ENCODE measurements around the gene TMEM222.

- TF ChIP-seq CTCF (optimal IDR thresholded peaks at IDR 0.05 in 1 of 3, IDR thresholded peaks at IDR 0.05 in 1 of 3, conservative IDR thresholded peaks at IDR 0.05 in 1 of 3; ENCODE audit: extremely low read depth in 1 of 3, insufficient read depth in 2 of 3, low read length in 3 of 3): no peak
- no peak for TF ChIP-seq EZH2 (IDR thresholded peaks at IDR 0.05; ENCODE audit: low read length)
These were observed 31.4 kb upstream of the TMEM222 start for GRCh38 chr1:27290581-27290980.

All from keratinocyte (primary cell).